ENCODE results near the gene UNC50. TPM values are rescaled to one million over a fixed set of nuclear protein-coding genes. Genes with fewer than 3 reads are reported as not detected.

Gene UNC50
- total RNA-seq, 6 experiments from 2014 or later, result 19.6 to 30.5 (median 22.7) TPM

GRCh38 chr2:98601532-98602132 lies 6.8 kb upstream of the UNC50 start:
- Histone ChIP-seq H3K4me1 (peaks cover 0 to 4% (median 2%) of the 10 kb centered on the region in 4 donors), H3K27me3 (no peaks in the 10 kb centered on the region), H3K36me3 (peaks cover 0 to 47% (median 18%) of the 10 kb centered on the region in 4 donors), H3K4me3 (no peak overlapping the region), H3K9me3 (no peaks in the 10 kb centered on the region), H3K27ac (no peak overlapping the region)
- 30% methylated on average over 2 of the region's 3 CpGs for WGBS (ENCODE audit: insufficient coverage, low coverage, low lambda C conversion rate, missing lambda C conversion rate)
- ATAC-seq, result peak; percentile 79 to 95 (median 87)
- no peak for DNase-seq
- TF ChIP-seq CTCF (IDR thresholded peaks at IDR 0.05), result peak; percentile 46 to 56 (median 52)
- no peak for TF ChIP-seq POLR2A (IDR thresholded peaks at IDR 0.05)
- intact Hi-C loops (cut with DNase I), result no loop called here

- Histone ChIP-seq H3K4me3 (no peak overlapping the region), H3K9me3 (no peaks in the 10 kb centered on the region), H3K27me3 (no peaks in the 10 kb centered on the region), H3K27ac (no peak overlapping the region), H3K4me1 (peaks cover 0 to 16% (median 7%) of the 10 kb centered on the region in 4 donors), H3K36me3 (peaks cover 0 to 36% (median 13%) of the 10 kb centered on the region in 4 donors)
- ATAC-seq, result no peak
- DNase-seq, result no peak
- WGBS (ENCODE audit: insufficient coverage, low coverage, low lambda C conversion rate, missing lambda C conversion rate), result 100% methylated on average over 2 of the region's 2 CpGs
- TF ChIP-seq POLR2A (IDR thresholded peaks at IDR 0.05) (no peak), CTCF (IDR thresholded peaks at IDR 0.05) (no peak)
- intact Hi-C loops (cut with DNase I), result no loop called here
Observed at GRCh38 chr2:98604547-98604946, 3.8 kb upstream of the UNC50 start.

GRCh38 chr2:98605076-98605475 lies 3.3 kb upstream of the UNC50 start:
- Histone ChIP-seq H3K36me3 (peaks cover 0 to 32% (median 10%) of the 10 kb centered on the region in 4 donors), H3K4me3 (no peak overlapping the region), H3K27me3 (no peaks in the 10 kb centered on the region), H3K27ac (no peak overlapping the region), H3K9me3 (no peaks in the 10 kb centered on the region), H3K4me1 (peaks cover 0 to 21% (median 10%) of the 10 kb centered on the region in 4 donors)
- ATAC-seq (no peak), DNase-seq (no peak)
- 77% methylated on average over 2 of the region's 3 CpGs for WGBS (ENCODE audit: insufficient coverage, low coverage, low lambda C conversion rate, missing lambda C conversion rate)
- TF ChIP-seq CTCF (IDR thresholded peaks at IDR 0.05) (no peak), POLR2A (IDR thresholded peaks at IDR 0.05) (no peak)
- intact Hi-C loops (cut with DNase I), result no loop called here

DNA sequence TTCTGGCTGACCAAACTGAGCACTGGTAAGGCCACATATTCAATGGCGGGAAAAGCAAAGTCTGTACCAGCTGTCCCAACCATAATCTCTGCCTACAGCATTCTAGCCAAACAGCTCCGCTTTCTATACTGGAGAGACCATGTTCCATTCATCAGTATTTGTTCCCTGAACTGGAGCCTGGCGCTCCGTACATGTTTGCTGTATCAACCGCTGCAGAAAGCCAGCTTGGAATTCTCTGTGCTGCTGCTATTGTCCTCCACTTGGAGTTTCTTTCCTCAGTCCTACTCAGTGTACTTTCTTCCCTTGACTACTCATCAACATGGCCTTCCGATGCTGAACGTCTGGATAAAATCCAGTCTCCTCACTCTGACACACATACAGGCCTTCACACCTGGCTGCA lies 2.0 kb upstream of the UNC50 start:
- Histone ChIP-seq H3K27me3 (no peaks in the 10 kb centered on the region), H3K9me3 (no peaks in the 10 kb centered on the region), H3K36me3 (peaks cover 0 to 32% (median 9%) of the 10 kb centered on the region in 4 donors), H3K4me3 (no peak overlapping the region), H3K4me1 (peaks cover 0 to 34% (median 14%) of the 10 kb centered on the region in 4 donors), H3K27ac (no peak overlapping the region)
- no peak for DNase-seq
- intact Hi-C loops (cut with DNase I), result no loop called here
- TF ChIP-seq CTCF (IDR thresholded peaks at IDR 0.05) (no peak), POLR2A (IDR thresholded peaks at IDR 0.05) (no peak)
- 90% methylated on average over 7 of the region's 7 CpGs for WGBS (ENCODE audit: insufficient coverage, low coverage, low lambda C conversion rate, missing lambda C conversion rate)
- no peak for ATAC-seq
